ENCODE results near the gene MRNIP. TPM values are rescaled to one million over a fixed set of nuclear protein-coding genes. Genes with fewer than 3 reads are reported as not detected.
A peak's percentile ranks its signal among the peaks of the same experiment; 100 is the strongest.

The MRNIP gene
- total RNA-seq, 1 experiment from 2014 or later = 39.9 TPM

- no peaks in the 10 kb centered on the region for H3K9me3 ChIP-seq (ENCODE audit: insufficient read depth, low read depth)
- intact Hi-C loops (cut with micrococcal nuclease; ENCODE audit: unreplicated experiment) = no loop called here
- no peaks in the 10 kb centered on the region for H3K9me2 ChIP-seq (ENCODE audit: insufficient read depth)
- H3K4me1 ChIP-seq (replicated peaks; ENCODE audit: insufficient read depth) = peaks cover 18% of the 10 kb centered on the region
- no peak for DNase-seq
- no peak overlapping the region for H3K4me3 ChIP-seq
- H3K27ac ChIP-seq = peak overlapping the region; percentile 43; the same call in 1 of the 2 replicates
- TF ChIP-seq EZH2 (IDR thresholded peaks at IDR 0.05; ENCODE audit: low read depth) = no peak
- no peak for TF ChIP-seq CTCF (conservative IDR thresholded peaks at IDR 0.05)
- peaks cover 99% of the 10 kb centered on the region for H3F3A ChIP-seq (ENCODE audit: insufficient read depth, low read depth)
- H2AFZ ChIP-seq = no peak overlapping the region
- ChIA-PET CTCF (interaction anchor here (0.9 kb wide), 1 partner anchor 72 kb away, joined by 4 read pairs; no protein-coding TSS in a partner anchor), POLR2A (ENCODE audit: unreplicated experiment) (no interaction called here)
- peaks cover 98% of the 10 kb centered on the region for H4K20me1 ChIP-seq (ENCODE audit: insufficient read depth)
- H3K79me2 ChIP-seq (ENCODE audit: low read depth) = peaks cover 81% of the 10 kb centered on the region
- H3K36me3 ChIP-seq (ENCODE audit: low read depth) = peaks cover 90% of the 10 kb centered on the region
- BruUV-seq (replicated peaks) = no TSS peak
- H3K4me2 ChIP-seq = no peak overlapping the region
- no peaks in the 10 kb centered on the region for H3K27me3 ChIP-seq (ENCODE audit: insufficient read depth, low read depth)
Measured at GRCh38 chr5:179828756-179829421, 29.7 kb downstream of the MRNIP start.

GRCh38 chr5:179827680-179828079 lies 30.9 kb downstream of the MRNIP start:
- POLR2A ChIA-PET (ENCODE audit: unreplicated experiment) = interaction anchor here (0.5 kb wide), 1 partner anchor 24 kb away, joined by 3 read pairs; no protein-coding TSS in a partner anchor

GRCh38 chr5:179825655-179826182 lies 32.9 kb downstream of the MRNIP start:
- H3K4me2 ChIP-seq = no peak overlapping the region
- peaks cover 81% of the 10 kb centered on the region for H3K36me3 ChIP-seq (ENCODE audit: low read depth)
- ChIA-PET POLR2A (ENCODE audit: unreplicated experiment) (interaction anchor here (0.5 kb wide), 1 partner anchor 62 kb away, joined by 4 read pairs; no protein-coding TSS in a partner anchor), CTCF (interaction anchor here (0.6 kb wide), 1 partner anchor 88 kb away, joined by 3 read pairs; no protein-coding TSS in a partner anchor)
- no TSS peak for BruUV-seq (replicated peaks)
- no peaks in the 10 kb centered on the region for H3K9me3 ChIP-seq (ENCODE audit: insufficient read depth, low read depth)
- H3K27me3 ChIP-seq (ENCODE audit: insufficient read depth, low read depth) = no peaks in the 10 kb centered on the region
- no peak overlapping the region for H3K4me3 ChIP-seq
- peaks cover 37% of the 10 kb centered on the region for H3K4me1 ChIP-seq (replicated peaks; ENCODE audit: insufficient read depth)
- no peak for TF ChIP-seq EZH2 (IDR thresholded peaks at IDR 0.05; ENCODE audit: low read depth)
- no peak for TF ChIP-seq CTCF (conservative IDR thresholded peaks at IDR 0.05)
- intact Hi-C loops (cut with micrococcal nuclease; ENCODE audit: unreplicated experiment) = no loop called here
- H3F3A ChIP-seq (ENCODE audit: insufficient read depth, low read depth) = peaks cover 93% of the 10 kb centered on the region
- H3K9me2 ChIP-seq (ENCODE audit: insufficient read depth) = no peaks in the 10 kb centered on the region
- no peak overlapping the region for H2AFZ ChIP-seq
- H3K27ac ChIP-seq = no peak overlapping the region
- peaks cover 88% of the 10 kb centered on the region for H4K20me1 ChIP-seq (ENCODE audit: insufficient read depth)
- H3K79me2 ChIP-seq (ENCODE audit: low read depth) = peaks cover 99% of the 10 kb centered on the region
- DNase-seq = no peak

More at GRCh38 chr5:179827680-179828079, 30.9 kb downstream of the MRNIP start:
- H3K9me2 ChIP-seq (ENCODE audit: insufficient read depth) = no peaks in the 10 kb centered on the region
- CTCF ChIA-PET = no interaction called here
- no peak overlapping the region for H3K4me2 ChIP-seq
- intact Hi-C loops (cut with micrococcal nuclease; ENCODE audit: unreplicated experiment) = no loop called here
- H3K9me3 ChIP-seq (ENCODE audit: insufficient read depth, low read depth) = no peaks in the 10 kb centered on the region
- no peak overlapping the region for H2AFZ ChIP-seq
- TF ChIP-seq CTCF (conservative IDR thresholded peaks at IDR 0.05) (no peak), EZH2 (IDR thresholded peaks at IDR 0.05; ENCODE audit: low read depth) (no peak)
- no peak for DNase-seq
- no TSS peak for BruUV-seq (replicated peaks)
- H3K27ac ChIP-seq = peak overlapping the region; percentile 28; the same call in 1 of the 2 replicates
- peaks cover 98% of the 10 kb centered on the region for H4K20me1 ChIP-seq (ENCODE audit: insufficient read depth)
- peaks cover 29% of the 10 kb centered on the region for H3K4me1 ChIP-seq (replicated peaks; ENCODE audit: insufficient read depth)
- H3F3A ChIP-seq (ENCODE audit: insufficient read depth, low read depth) = peaks cover 97% of the 10 kb centered on the region
- H3K79me2 ChIP-seq (ENCODE audit: low read depth) = peaks cover 87% of the 10 kb centered on the region
- no peaks in the 10 kb centered on the region for H3K27me3 ChIP-seq (ENCODE audit: insufficient read depth, low read depth)
- H3K4me3 ChIP-seq = no peak overlapping the region
- peaks cover 88% of the 10 kb centered on the region for H3K36me3 ChIP-seq (ENCODE audit: low read depth)
